OCI-LY7 (cell line): ENCODE measurements around the gene TMEM255B. TPM values are rescaled to one million over a fixed set of nuclear protein-coding genes. Genes with fewer than 3 reads are reported as not detected.

Source experiments
- BruUV-seq: library from RNA; stranded (reverse); fragments of 400-500 nt; replicated peaks from 2 replicates; lab custom pipeline; 2021; lab: Mats Ljungman, UMichigan
- CTCF ChIA-PET: fragments of 300-600 bp; sonication (Branson Sonifier 250); formaldehyde crosslinking; loops from one replicate; lab custom pipeline; 2022; ENCODE audit warnings: antibody characterized with exemption; ENCODE audit not compliant: unreplicated experiment; lab: Charles Lee
- POLR2A ChIA-PET: fragments of 300-600 bp; sonication (Branson Sonifier 250); formaldehyde crosslinking; loops from one replicate; lab custom pipeline; 2022; ENCODE audit warnings: antibody characterized with exemption; lab: Charles Lee
- DNase-seq: peaks from one replicate; pipeline ENCODE4 v3.0.0-alpha.2; 2015; ENCODE audit warnings: low spot score
- H2AFZ ChIP-seq: fragments of 200-600 bp; sonication (generic), shearing (Covaris generic); 2 replicates; pipeline ENCODE4 v1.6.1; 2014; ENCODE audit warnings: mild to moderate bottlenecking, antibody characterized with exemption, low read length, moderate library complexity
- H3K27ac ChIP-seq: fragments of 200-600 bp; sonication (generic); 2 replicates; pipeline ENCODE4 v1.5.1; 2014; ENCODE audit warnings: mixed run types, low read depth, mild to moderate bottlenecking, moderate library complexity, low read length, inconsistent platforms; ENCODE audit not compliant: poor library complexity, severe bottlenecking
- H3K36me3 ChIP-seq: fragments of 200-600 bp; sonication (generic); 2 replicates; pipeline ENCODE4 v1.6.1; 2014; ENCODE audit warnings: mild to moderate bottlenecking, antibody characterized with exemption, low read length, moderate library complexity, mixed read lengths; ENCODE audit not compliant: insufficient read depth
- H3K4me1 ChIP-seq: fragments of 200-600 bp; sonication (generic); 2 replicates; pipeline ENCODE4 v1.5.1; 2014; ENCODE audit warnings: mild to moderate bottlenecking, low read length; ENCODE audit not compliant: insufficient read depth, poor library complexity, severe bottlenecking
- H3K4me2 ChIP-seq: fragments of 200-600 bp; sonication (generic); 2 replicates; pipeline ENCODE4 v1.6.1; 2014; ENCODE audit warnings: mild to moderate bottlenecking, low read length
- H3K4me3 ChIP-seq: fragments of 200-600 bp; sonication (generic); 2 replicates; pipeline ENCODE4 v1.5.1; 2014; ENCODE audit warnings: mild to moderate bottlenecking, low read depth, low read length; ENCODE audit not compliant: poor library complexity, severe bottlenecking
- H3K79me2 ChIP-seq: fragments of 200-600 bp; sonication (generic); 2 replicates; pipeline ENCODE4 v1.6.1; 2016; ENCODE audit warnings: low read depth, mild to moderate bottlenecking, low read length, moderate library complexity, mixed read lengths; ENCODE audit not compliant: insufficient read depth
- H3K9me2 ChIP-seq: fragments of 200-600 bp; sonication (generic); 2 replicates; pipeline ENCODE4 v1.6.1; 2016; ENCODE audit warnings: mild to moderate bottlenecking, low read length, mixed read lengths; ENCODE audit not compliant: insufficient read depth
- H3K9me3 ChIP-seq: fragments of 200-600 bp; sonication (generic); 2 replicates; pipeline ENCODE4 v1.6.1; 2014; ENCODE audit warnings: mild to moderate bottlenecking, mixed run types, low read length, mixed read lengths
- H4K20me1 ChIP-seq: fragments of 200-600 bp; sonication (generic); 2 replicates; pipeline ENCODE4 v1.6.1; 2014; ENCODE audit warnings: mild to moderate bottlenecking, antibody characterized with exemption, low read length, moderate library complexity, mixed read lengths; ENCODE audit not compliant: insufficient read depth
- CTCF ChIP-seq: fragments of 200-600 bp; sonication (generic); conservative IDR thresholded peaks from 2 replicates; pipeline ENCODE4 v1.5.1; 2014; ENCODE audit warnings: mild to moderate bottlenecking, antibody characterized with exemption, low read length, moderate library complexity, mixed read lengths
- EZH2phosphoT487 ChIP-seq: fragments of 200-600 bp; sonication (generic); IDR thresholded peaks from 2 replicates; pipeline ENCODE4 v1.6.1; 2018; ENCODE audit warnings: low read depth, borderline replicate concordance, mild to moderate bottlenecking, mixed run types, antibody characterized with exemption, low read length, moderate library complexity, mixed read lengths
- intact Hi-C: fragments of 100-400 bp; cut with micrococcal nuclease; formaldehyde crosslinking; loops from one replicate; pipeline ENCODE4 v1.10.0; 2022; ENCODE audit not compliant: unreplicated experiment
- total RNA-seq, 2 experiments: library from RNA; depleted of rRNA in 1 of 2; stranded (reverse); fragments of >200 nt in 1 of 2; shearing (Covaris generic) in 1 of 2; gene quantifications; 2 replicates each; pipeline ENCODE4 v1.2.3, GENCODE V29; 2014 to 2022

TMEM255B gene
- total RNA-seq, 2 experiments from 2014 or later = 2.6 to 6.8 TPM

GRCh38 chr13:113819731-113820715 lies 61.0 kb downstream of the TMEM255B start:
- no peaks in the 10 kb centered on the region; the same call in 1 of the 2 replicates for H4K20me1 ChIP-seq
- peaks cover 15% of the 10 kb centered on the region for H3K79me2 ChIP-seq
- TF ChIP-seq CTCF (no peak), EZH2phosphoT487 (no peak)
- no peak overlapping the region for H2AFZ ChIP-seq
- no peak overlapping the region for H3K27ac ChIP-seq
- intact Hi-C loops = loop anchor here (5.0 kb wide), 1 partner anchor 202 kb away; no protein-coding TSS in a partner anchor
- H3K9me2 ChIP-seq = no peaks in the 10 kb centered on the region
- H3K36me3 ChIP-seq = peaks cover 24% of the 10 kb centered on the region
- H3K4me1 ChIP-seq = peaks cover 4% of the 10 kb centered on the region
- DNase-seq = no peak
- no peaks in the 10 kb centered on the region for H3K9me3 ChIP-seq
- no peak overlapping the region for H3K4me2 ChIP-seq
- CTCF ChIA-PET = no interaction called here
- POLR2A ChIA-PET = no interaction called here
- BruUV-seq = no TSS peak
- no peak overlapping the region for H3K4me3 ChIP-seq

GRCh38 chr13:113820813-113821651 lies 62.0 kb downstream of the TMEM255B start:
- no peak overlapping the region for H2AFZ ChIP-seq

More at GRCh38 chr13:113820813-113821651, 62.0 kb downstream of the TMEM255B start:
- BruUV-seq = no TSS peak
- H3K4me3 ChIP-seq = no peak overlapping the region
- POLR2A ChIA-PET = no interaction called here
- H3K9me2 ChIP-seq = no peaks in the 10 kb centered on the region
- no peak overlapping the region for H3K27ac ChIP-seq
- H3K4me2 ChIP-seq = no peak overlapping the region
- peaks cover 4% of the 10 kb centered on the region for H3K4me1 ChIP-seq
- DNase-seq = no peak
- H3K9me3 ChIP-seq = no peaks in the 10 kb centered on the region
- intact Hi-C loops = no loop called here
- H3K36me3 ChIP-seq = peaks cover 24% of the 10 kb centered on the region
- TF ChIP-seq CTCF (no peak), EZH2phosphoT487 (no peak)
- H3K79me2 ChIP-seq = peaks cover 9% of the 10 kb centered on the region
- no peaks in the 10 kb centered on the region; the same call in 1 of the 2 replicates for H4K20me1 ChIP-seq
- CTCF ChIA-PET = no interaction called here
